H1 (cell line): Measurements from ENCODE around the gene PRKAR2B. TPM values are rescaled to one million over a fixed set of nuclear protein-coding genes. Genes with fewer than 3 reads are reported as not detected.

Source experiments
- HDAC6 ChIP-seq: IDR thresholded peaks from one replicate; pipeline ENCODE4 v1.7.1; 2012; ENCODE audit warnings: low read depth, mild to moderate bottlenecking, inconsistent platforms, low read length, moderate library complexity
- TBP ChIP-seq: IDR thresholded peaks from 2 replicates; pipeline ENCODE4 v1.6.1; 2011; ENCODE audit warnings: low read depth, low read length, improper control_type of control experiment
- TCF12 ChIP-seq: IDR thresholded peaks from 2 replicates; pipeline ENCODE4 v1.6.1; 2011; ENCODE audit warnings: low read depth, mild to moderate bottlenecking, low read length
- TEAD4 ChIP-seq: IDR thresholded peaks from 2 replicates; pipeline ENCODE4 v1.6.1; 2012; ENCODE audit warnings: low read depth, low read length, inconsistent platforms, mixed read lengths
- polyA plus RNA-seq, 7 experiments: library from polyadenylated mRNA; depleted of rRNA in 3 of 7; stranded (reverse) in 5 of 7; unstranded in 2 of 7; fragments of >200 nt in 5 of 7; fragments of 200-250 nt in 2 of 7; gene quantifications; 1 replicate in 5 of 7; 2 replicates in 1 of 7; 4 replicates in 1 of 7; pipeline versions ENCODE4 v1.2.1 to v1.2.3, GENCODE V29; 2011 to 2013; ENCODE audit warnings: missing spikeins in 2 of 7, mixed read lengths in 2 of 7
- total RNA-seq: library from RNA; stranded (reverse); fragmentation: NEBNext Ultra II Directional; extraction: Animal tissue kit (Norgen Biotek cat#: 25700); gene quantifications from 2 replicates; pipeline ENCODE4 v1.2.1, GENCODE V29; 2021
- TF ChIP-seq, protein P1 (sequence below): fragments of 300-600 bp; sonication (generic); IDR thresholded peaks from 2 replicates; pipeline ENCODE4 v1.7.1; 2012; ENCODE audit warnings: low read length, moderate library complexity, mild to moderate bottlenecking, inconsistent platforms; ENCODE audit not compliant: insufficient replicate concordance
- TF ChIP-seq, protein P2 (sequence below): IDR thresholded peaks from 2 replicates; pipeline ENCODE4 v1.6.1; 2012; ENCODE audit warnings: inconsistent platforms

PRKAR2B gene
- total and polyA plus RNA-seq, 2 of the 8 experiments (the other 6 are each of a cell fraction or from before 2014, with no cell fraction given), result 10.4 to 37.0 TPM

DNA sequence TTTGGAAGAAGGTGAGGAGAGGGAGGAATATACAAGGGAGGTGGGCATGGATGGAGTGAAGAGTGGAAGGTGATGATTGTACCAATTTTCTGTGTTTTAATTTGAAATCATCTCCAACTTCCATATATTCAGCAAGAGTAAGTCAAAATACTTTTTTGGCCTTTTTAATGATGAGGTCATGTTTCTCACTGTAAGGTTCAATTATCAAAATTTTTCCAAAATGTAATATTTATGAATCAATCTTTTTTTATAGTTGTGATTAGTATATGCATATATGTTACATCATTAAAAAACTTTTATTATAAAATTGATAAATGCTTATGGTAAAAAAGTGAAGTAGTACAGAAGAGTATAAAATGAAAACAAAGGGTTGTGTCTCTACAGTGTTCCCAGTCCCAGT is 40.7 kb downstream of the PRKAR2B start (continued):
- TF ChIP-seq, protein P1, sequence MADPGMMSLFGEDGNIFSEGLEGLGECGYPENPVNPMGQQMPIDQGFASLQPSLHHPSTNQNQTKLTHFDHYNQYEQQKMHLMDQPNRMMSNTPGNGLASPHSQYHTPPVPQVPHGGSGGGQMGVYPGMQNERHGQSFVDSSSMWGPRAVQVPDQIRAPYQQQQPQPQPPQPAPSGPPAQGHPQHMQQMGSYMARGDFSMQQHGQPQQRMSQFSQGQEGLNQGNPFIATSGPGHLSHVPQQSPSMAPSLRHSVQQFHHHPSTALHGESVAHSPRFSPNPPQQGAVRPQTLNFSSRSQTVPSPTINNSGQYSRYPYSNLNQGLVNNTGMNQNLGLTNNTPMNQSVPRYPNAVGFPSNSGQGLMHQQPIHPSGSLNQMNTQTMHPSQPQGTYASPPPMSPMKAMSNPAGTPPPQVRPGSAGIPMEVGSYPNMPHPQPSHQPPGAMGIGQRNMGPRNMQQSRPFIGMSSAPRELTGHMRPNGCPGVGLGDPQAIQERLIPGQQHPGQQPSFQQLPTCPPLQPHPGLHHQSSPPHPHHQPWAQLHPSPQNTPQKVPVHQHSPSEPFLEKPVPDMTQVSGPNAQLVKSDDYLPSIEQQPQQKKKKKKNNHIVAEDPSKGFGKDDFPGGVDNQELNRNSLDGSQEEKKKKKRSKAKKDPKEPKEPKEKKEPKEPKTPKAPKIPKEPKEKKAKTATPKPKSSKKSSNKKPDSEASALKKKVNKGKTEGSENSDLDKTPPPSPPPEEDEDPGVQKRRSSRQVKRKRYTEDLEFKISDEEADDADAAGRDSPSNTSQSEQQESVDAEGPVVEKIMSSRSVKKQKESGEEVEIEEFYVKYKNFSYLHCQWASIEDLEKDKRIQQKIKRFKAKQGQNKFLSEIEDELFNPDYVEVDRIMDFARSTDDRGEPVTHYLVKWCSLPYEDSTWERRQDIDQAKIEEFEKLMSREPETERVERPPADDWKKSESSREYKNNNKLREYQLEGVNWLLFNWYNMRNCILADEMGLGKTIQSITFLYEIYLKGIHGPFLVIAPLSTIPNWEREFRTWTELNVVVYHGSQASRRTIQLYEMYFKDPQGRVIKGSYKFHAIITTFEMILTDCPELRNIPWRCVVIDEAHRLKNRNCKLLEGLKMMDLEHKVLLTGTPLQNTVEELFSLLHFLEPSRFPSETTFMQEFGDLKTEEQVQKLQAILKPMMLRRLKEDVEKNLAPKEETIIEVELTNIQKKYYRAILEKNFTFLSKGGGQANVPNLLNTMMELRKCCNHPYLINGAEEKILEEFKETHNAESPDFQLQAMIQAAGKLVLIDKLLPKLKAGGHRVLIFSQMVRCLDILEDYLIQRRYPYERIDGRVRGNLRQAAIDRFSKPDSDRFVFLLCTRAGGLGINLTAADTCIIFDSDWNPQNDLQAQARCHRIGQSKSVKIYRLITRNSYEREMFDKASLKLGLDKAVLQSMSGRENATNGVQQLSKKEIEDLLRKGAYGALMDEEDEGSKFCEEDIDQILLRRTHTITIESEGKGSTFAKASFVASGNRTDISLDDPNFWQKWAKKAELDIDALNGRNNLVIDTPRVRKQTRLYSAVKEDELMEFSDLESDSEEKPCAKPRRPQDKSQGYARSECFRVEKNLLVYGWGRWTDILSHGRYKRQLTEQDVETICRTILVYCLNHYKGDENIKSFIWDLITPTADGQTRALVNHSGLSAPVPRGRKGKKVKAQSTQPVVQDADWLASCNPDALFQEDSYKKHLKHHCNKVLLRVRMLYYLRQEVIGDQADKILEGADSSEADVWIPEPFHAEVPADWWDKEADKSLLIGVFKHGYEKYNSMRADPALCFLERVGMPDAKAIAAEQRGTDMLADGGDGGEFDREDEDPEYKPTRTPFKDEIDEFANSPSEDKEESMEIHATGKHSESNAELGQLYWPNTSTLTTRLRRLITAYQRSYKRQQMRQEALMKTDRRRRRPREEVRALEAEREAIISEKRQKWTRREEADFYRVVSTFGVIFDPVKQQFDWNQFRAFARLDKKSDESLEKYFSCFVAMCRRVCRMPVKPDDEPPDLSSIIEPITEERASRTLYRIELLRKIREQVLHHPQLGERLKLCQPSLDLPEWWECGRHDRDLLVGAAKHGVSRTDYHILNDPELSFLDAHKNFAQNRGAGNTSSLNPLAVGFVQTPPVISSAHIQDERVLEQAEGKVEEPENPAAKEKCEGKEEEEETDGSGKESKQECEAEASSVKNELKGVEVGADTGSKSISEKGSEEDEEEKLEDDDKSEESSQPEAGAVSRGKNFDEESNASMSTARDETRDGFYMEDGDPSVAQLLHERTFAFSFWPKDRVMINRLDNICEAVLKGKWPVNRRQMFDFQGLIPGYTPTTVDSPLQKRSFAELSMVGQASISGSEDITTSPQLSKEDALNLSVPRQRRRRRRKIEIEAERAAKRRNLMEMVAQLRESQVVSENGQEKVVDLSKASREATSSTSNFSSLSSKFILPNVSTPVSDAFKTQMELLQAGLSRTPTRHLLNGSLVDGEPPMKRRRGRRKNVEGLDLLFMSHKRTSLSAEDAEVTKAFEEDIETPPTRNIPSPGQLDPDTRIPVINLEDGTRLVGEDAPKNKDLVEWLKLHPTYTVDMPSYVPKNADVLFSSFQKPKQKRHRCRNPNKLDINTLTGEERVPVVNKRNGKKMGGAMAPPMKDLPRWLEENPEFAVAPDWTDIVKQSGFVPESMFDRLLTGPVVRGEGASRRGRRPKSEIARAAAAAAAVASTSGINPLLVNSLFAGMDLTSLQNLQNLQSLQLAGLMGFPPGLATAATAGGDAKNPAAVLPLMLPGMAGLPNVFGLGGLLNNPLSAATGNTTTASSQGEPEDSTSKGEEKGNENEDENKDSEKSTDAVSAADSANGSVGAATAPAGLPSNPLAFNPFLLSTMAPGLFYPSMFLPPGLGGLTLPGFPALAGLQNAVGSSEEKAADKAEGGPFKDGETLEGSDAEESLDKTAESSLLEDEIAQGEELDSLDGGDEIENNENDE, result no peak
- TF ChIP-seq, protein P2, sequence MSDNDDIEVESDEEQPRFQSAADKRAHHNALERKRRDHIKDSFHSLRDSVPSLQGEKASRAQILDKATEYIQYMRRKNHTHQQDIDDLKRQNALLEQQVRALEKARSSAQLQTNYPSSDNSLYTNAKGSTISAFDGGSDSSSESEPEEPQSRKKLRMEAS, result no peak
- no peak for TF ChIP-seq HDAC6
- TF ChIP-seq TBP, result no peak
- no peak for TF ChIP-seq TEAD4
- TF ChIP-seq TCF12, result no peak
